GM12801 (cell line): ENCODE data around the gene P2RX5.

Experiments
- TF ChIP-seq, protein P1 (sequence below): IDR thresholded peaks from one replicate; pipeline ENCODE4 v1.5.1; 2011; ENCODE audit warnings: control low read depth; ENCODE audit not compliant: insufficient read length; ENCODE audit errors: extremely low read depth

The P2RX5 gene

DNA sequence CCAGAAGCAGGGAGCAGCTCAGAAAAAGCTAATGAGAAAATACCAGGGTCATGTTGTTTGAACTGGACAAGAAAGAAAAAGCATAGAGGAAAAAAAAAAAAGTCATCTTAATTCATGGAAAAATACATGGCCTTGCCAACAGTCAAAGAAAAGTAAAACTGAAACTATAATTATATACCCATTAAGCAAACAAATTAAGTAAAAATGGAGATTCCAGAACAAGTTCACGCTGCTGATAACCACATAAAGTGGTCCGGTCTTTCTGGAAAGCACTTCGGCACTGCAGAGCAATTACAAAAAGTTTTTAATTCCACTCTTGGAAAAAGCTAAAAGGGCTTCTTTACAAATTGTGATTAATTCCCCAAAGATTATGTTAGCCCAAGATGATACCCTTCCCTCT is 12.4 kb upstream of the P2RX5 start:
- TF ChIP-seq, protein P1, sequence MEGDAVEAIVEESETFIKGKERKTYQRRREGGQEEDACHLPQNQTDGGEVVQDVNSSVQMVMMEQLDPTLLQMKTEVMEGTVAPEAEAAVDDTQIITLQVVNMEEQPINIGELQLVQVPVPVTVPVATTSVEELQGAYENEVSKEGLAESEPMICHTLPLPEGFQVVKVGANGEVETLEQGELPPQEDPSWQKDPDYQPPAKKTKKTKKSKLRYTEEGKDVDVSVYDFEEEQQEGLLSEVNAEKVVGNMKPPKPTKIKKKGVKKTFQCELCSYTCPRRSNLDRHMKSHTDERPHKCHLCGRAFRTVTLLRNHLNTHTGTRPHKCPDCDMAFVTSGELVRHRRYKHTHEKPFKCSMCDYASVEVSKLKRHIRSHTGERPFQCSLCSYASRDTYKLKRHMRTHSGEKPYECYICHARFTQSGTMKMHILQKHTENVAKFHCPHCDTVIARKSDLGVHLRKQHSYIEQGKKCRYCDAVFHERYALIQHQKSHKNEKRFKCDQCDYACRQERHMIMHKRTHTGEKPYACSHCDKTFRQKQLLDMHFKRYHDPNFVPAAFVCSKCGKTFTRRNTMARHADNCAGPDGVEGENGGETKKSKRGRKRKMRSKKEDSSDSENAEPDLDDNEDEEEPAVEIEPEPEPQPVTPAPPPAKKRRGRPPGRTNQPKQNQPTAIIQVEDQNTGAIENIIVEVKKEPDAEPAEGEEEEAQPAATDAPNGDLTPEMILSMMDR = no peak

DNA sequence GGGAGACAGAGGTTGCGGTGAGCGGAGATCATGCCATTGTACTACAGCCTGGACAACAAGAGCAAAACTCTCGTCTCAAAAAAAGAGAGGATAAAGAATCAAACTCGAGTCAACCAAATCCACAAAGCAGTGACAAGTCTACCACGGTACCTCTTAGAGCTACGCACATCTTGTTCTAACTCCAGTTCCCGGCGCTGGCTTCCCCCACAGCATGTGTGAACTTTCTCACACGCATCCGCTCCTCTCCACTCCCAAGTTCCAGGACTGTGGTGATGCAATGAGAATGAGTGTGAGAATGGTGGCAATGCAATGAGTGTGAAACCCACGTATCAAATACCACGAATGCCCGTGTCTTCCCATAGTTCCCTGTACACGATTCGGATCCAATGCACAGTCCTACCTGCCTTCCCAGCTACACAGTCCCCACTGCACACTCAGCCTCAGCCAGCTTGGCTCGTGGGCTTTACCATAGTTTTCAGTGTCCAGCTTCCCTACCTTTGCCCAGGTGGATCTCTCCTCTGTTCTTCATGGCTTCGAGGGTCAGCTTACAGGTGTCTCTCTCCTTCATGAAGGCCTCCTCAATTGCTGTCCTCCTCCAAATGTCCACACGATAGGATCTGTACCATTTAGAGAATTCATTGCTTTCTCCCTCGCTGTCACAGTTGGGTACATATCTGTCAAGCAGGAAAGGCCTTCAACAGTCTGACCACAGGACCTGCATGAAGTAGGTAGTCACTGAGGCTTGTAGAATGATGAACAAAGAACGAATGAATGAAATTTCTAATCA is 9.2 kb upstream of the P2RX5 start:
- TF ChIP-seq, protein P1 = no peak

DNA sequence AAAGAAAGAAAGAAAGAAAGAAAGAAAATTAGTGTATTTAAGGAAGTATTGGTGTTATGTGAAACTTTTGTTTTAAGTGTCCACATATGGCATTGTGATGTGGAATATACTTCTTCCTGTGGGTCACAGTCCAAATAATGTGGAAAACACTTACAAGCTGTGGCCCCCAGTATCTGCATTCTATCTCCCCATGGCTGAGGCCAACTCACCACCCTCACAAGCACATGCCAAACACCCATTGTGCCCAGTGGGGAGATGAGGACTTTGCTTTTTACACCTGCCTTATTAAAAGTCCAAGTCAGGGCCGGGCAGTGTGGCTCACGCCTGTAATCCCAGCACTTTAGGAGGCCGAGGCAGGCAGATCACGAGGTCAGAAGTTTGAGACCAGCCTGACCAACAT is 4.0 kb upstream of the P2RX5 start:
- TF ChIP-seq, protein P1 = no peak

DNA sequence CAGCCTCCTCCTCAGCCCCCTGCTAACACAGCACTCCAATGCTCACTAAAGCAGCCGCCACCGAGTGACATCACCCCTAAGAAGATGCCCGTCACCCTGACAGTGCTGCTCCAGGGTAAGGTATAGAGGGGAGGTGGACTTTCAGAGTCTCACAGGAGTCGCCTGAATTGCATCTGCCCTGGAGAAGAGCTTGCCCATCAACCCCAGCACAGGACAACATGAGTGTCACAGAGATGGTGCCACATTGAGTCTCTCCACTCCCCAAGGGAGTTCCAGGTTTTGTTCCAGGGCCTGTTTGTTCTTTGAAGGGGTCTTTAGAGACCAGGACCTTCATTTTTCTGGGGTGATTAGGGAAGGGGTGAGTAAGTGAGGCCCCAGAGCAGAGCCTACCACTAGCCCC is 2.2 kb upstream of the P2RX5 start:
- TF ChIP-seq, protein P1 = no peak

DNA sequence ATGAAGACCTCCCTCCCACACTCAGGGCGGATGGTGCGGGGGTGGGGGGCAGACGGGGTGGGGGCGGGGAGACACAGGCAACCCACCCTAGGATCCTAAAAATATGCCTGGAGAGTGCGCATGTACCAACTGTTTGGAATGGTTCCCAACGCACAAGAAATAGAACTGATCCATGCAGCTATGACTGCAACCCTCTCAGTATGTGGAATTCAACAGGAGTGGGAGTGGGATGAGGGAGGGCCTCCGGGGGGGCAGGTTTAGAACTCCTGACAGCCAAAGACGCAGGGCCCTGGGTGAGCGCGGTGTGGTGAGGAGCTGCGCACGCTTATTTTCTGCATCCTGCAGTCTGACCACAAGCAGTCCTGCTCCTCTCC is 1.1 kb upstream of the P2RX5 start:
- TF ChIP-seq, protein P1 = no peak

DNA sequence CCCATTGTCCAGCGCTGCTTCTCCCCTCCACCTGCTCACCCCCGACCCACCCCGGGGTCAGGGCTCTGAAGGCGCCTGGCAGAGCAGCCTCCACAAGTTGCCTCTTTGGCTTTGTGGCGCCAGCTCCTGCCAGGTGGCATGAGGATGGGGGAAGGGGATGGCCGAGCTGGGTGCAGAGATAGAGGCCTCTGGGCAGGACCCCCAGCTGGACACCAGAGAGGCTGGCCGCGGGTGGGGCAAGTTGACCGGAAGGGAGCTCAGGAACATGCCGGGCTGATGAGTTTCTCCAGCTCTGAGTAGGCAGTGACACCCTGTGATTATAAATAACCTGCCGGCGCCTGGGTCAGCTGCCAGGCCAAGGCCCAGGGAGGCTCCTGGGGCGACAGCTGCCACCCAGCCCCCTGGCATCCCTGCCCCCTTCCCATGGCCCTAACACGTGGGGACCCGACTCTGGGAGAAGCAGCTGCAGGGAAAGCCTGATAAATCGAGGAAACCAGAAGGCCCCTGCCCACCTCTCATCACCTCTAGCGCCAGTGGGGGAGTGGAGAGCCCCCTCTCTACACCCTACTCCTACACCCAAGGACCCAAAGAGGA is 729 bp downstream of the P2RX5 start:
- TF ChIP-seq, protein P1 = no peak

DNA sequence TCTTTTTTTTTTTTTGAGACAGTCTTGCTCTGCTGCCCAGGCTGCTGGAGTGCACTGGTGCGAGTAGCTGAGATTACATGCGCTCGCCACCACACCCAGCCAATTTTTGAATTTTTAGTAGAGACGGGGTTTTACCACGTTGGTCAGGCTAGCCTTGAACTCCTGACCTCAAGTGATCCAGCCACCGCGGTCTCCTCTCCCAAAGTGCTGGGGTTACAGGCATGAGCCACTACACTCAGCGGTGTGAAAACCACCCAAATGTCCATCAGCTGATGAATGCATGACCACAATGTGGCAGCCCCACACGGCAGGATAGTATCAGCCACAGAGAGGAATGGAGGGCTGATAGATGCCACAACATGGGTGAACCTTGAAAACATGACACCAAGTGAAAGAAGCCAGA is 2.1 kb downstream of the P2RX5 start:
- TF ChIP-seq, protein P1 = no peak
